ENCODE data around the gene PSTPIP1.
"Not testable (repeated sequence)": the region's sequence is repeated elsewhere in the genome, so short reads cannot be mapped to it uniquely, and the experiment has no call there.

PSTPIP1 gene

GRCh38 chr15:76994971-76995945, at the start of gene PSTPIP1:
Gene PSTPIP1 (plus strand): TSS chr15:76995126. CDS start chr15:76995574, 448 bp downstream.
- DNase-seq = no peak

GRCh38 chr15:76945494-76946093, 49.3 kb upstream of the PSTPIP1 start:
- DNase-seq = no peak

- DNase-seq = no peak
Measured at GRCh38 chr15:76947454-76947853, 47.5 kb upstream of the PSTPIP1 start.

GRCh38 chr15:76951220-76951619, 43.7 kb upstream of the PSTPIP1 start:
- no peak for DNase-seq

- no peak for DNase-seq
Measured at GRCh38 chr15:76953913-76954312, 41.0 kb upstream of the PSTPIP1 start.

GRCh38 chr15:76954744-76955143, 40.2 kb upstream of the PSTPIP1 start:
- no peak for DNase-seq

- no peak for DNase-seq
Measured at GRCh38 chr15:76961268-76962011, 33.5 kb upstream of the PSTPIP1 start.

- no peak for DNase-seq
Measured at GRCh38 chr15:76962337-76963013, 32.5 kb upstream of the PSTPIP1 start.

GRCh38 chr15:76963596-76963995, 31.3 kb upstream of the PSTPIP1 start:
- no peak for DNase-seq

- DNase-seq = no peak
Measured at GRCh38 chr15:76964157-76964556, 30.8 kb upstream of the PSTPIP1 start.

GRCh38 chr15:76966051-76966450, 28.9 kb upstream of the PSTPIP1 start:
- DNase-seq = not testable (repeated sequence)

GRCh38 chr15:76967067-76967466, 27.9 kb upstream of the PSTPIP1 start:
- no peak for DNase-seq

GRCh38 chr15:76968306-76968705, 26.6 kb upstream of the PSTPIP1 start:
- no peak for DNase-seq

- DNase-seq = no peak
Measured at GRCh38 chr15:76972389-76973361, 22.3 kb upstream of the PSTPIP1 start.

- peak; percentile 59 for DNase-seq
Measured at GRCh38 chr15:76973362-76973743, 21.6 kb upstream of the PSTPIP1 start.

GRCh38 chr15:76973906-76974305, 21.0 kb upstream of the PSTPIP1 start:
- no peak for DNase-seq

- no peak for DNase-seq
Measured at GRCh38 chr15:76974456-76975036, 20.4 kb upstream of the PSTPIP1 start.

GRCh38 chr15:76976141-76976540, 18.8 kb upstream of the PSTPIP1 start:
- DNase-seq = no peak

GRCh38 chr15:76976572-76977270, 18.2 kb upstream of the PSTPIP1 start:
- no peak for DNase-seq

GRCh38 chr15:76978522-76979330, 16.2 kb upstream of the PSTPIP1 start:
- no peak for DNase-seq

Data from NCI-H1694 treated with DMSO at 0.1 percent for 48 hours (cell line).